ENCODE data around the gene QRSL1.
"Not testable (repeated sequence)": the region's sequence is repeated elsewhere in the genome, so short reads cannot be mapped to it uniquely, and the experiment has no call there.

The QRSL1 gene, protein sequence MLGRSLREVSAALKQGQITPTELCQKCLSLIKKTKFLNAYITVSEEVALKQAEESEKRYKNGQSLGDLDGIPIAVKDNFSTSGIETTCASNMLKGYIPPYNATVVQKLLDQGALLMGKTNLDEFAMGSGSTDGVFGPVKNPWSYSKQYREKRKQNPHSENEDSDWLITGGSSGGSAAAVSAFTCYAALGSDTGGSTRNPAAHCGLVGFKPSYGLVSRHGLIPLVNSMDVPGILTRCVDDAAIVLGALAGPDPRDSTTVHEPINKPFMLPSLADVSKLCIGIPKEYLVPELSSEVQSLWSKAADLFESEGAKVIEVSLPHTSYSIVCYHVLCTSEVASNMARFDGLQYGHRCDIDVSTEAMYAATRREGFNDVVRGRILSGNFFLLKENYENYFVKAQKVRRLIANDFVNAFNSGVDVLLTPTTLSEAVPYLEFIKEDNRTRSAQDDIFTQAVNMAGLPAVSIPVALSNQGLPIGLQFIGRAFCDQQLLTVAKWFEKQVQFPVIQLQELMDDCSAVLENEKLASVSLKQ

DNA sequence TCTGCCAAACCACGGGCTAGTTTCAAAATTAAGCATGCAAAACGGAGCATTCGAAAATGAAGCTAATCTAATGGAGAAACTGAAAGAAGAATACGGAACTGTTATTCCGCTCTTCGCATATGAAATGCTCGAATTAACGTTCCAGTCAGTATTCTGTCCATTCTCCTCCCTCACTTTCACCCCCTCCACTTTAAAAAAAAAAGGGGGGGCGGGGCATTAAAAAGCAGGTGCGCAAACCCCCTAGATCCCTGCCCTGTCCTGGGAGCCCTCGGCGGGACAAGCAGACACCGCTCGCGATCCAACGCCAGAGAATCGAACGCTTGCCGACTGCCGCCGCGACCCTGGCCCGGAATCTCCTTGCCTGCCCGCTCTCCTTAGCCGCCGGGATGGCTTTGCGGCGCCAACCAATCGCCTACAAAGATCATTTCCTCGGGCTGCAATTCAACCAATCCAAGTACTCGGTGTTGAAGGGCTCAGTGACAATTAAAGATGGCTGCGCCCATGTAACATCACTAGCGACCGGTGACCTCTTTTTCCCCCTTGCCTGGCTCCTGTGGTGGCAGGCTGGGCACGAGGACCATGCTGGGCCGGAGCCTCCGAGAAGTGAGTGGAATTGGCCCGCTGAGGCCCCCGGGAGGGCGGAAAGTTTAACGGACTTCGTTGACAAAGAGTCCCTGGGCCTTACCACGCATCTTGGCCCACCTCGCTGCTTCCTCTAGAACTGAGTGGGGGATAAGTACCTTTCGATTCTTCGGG, at the start of gene QRSL1, which contains the start of gene RTN4IP1:
Gene QRSL1, plus strand, starts transcription at position 476 of the 756 bp plus-strand sequence. Its CDS starts 104 bp downstream, at position 580.
Gene RTN4IP1, minus strand, starts transcription at position 396 of the 756 bp plus-strand sequence. CDS start 477 bp downstream, outside the sequence.
- DNase-seq (ENCODE audit: low read depth): peak; percentile 76

DNA sequence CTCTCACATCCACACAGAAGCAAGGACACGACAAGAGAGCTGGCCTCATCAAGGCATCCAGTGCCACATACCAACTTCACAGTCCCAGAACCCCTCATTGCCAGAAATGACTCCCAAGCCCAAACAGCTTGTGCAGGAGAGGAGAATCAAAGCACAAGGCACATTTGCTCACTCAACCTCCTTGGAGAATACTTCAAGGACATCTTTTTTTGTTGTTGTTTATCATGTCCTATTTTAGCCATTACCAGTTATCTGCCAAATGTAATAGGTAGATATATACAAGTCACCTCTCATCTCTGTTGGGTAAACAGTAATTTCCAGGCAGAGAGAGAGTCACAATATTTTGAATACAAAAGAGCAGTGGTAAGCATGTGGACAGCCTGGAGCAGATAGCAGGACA, 47.9 kb upstream of the QRSL1 start:
- no peak for DNase-seq (ENCODE audit: low read depth)

DNA sequence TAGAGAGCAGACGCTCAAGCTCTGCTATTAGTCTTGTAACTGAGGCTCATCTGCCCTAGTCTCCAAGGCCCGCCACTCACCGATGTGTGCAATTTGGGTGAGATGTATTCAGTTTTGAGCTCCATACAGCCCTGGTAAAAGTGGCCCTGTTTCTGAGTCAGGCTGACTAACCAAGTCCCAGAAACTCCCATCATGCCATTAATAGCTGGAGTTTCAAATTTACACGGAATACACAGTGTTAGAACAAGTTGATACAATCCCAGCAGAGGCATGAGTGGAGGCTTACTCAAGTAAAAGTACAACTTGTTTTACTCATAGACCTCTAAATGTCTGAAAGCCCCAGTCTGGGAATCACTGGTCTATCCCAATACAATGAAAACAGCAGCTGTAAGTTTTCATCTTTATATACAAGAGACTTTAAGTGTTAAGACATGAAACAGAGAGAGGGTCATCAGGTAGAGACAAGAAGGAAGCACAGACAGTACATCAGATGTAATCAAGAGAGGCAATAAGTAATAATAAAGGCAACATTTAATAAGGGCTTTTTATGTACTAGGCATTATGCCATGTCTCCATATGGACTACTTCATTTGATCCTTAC, 42.5 kb upstream of the QRSL1 start:
- DNase-seq (ENCODE audit: low read depth): no peak

DNA sequence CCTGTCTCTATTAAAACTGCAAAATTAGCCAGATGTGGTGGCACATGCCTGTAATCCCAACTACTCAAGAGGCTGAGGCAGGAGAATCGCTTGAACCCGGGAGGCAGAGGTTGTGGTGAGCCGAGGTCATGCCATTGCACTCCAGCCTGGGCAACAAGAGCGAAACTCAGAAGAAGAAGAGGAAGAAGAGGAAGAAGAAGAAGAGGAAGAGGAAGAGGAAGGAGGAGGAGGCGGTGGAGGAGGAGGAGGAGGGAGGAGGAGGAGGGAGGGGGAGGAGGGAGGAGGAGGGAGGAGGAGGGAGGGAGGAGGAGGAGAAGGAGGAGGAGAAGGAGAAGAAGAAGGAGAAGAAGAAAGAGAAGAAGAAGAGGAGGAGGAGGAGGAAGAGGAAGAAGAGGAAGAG, 40.4 kb upstream of the QRSL1 start:
- DNase-seq (ENCODE audit: low read depth): not testable (repeated sequence)

DNA sequence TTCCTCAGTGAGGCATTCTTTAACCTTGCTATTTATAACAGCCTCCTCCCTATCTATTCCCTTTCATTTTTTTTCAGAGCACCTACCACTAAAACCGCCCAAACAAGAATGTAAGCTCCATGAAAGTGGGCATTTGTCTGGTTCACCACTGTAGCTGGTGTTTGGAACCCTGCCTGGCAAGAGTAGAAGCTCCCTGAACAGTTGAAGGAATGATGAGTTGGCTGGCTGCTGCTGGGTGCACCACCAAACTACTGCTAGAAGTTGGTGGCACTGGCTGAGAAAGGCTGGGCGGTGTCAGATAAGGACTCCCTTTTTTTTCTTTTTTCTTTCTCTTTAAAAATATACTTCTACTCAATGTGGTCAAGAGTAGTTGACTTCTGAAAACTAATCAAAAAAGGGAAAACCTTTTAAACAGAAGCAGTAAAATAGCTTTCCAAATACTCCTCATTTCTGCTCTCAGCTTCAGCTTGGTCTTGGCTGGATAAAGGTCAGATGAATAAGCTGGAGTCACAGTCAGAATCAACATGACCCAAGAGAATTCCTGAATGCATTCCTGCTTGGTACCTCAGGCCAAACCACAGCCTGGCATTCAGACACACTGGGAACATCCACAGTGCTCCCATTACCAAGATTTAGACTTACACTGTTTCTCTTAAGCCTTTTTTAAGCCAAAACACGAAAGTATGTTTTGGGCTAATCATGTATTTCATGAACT, 38.1 kb upstream of the QRSL1 start:
- no peak for DNase-seq (ENCODE audit: low read depth)

DNA sequence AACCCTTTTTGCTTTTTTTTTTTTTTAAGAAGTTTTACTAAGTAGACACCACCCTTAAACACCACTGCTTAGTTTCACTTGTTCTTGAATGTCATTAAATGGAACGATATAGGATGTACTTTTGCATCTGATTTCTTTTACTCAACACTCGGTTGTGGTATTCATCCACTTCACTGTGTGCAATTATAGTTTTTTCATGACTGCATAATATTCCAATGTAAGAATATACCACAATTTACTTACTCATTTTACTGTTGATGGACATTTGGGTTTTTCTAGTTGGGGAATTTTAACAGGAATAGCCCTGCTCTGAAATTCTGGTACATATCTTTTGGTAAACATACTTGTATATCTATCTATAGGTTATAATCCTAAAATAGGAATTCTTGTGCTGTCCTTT, 29.9 kb upstream of the QRSL1 start:
- DNase-seq (ENCODE audit: low read depth): no peak

DNA sequence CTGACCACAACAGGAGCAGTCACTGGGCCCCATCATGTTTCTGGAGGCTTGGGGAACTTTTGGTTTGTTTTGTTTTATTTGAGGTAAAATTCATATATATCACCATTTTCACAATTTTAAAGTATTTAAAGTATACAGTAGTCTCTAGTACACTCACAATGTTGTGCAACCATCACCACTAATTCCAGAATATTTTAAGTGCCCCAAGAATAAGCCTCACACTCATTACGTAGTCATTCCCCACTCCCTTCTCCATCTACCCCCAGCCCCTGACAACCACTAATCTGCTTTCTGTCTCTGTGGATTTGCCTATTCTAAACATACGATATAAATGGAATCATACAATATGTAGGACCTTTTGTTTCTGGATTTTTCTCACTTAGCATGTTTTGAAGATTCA, 29.0 kb upstream of the QRSL1 start:
- no peak for DNase-seq (ENCODE audit: low read depth)

DNA sequence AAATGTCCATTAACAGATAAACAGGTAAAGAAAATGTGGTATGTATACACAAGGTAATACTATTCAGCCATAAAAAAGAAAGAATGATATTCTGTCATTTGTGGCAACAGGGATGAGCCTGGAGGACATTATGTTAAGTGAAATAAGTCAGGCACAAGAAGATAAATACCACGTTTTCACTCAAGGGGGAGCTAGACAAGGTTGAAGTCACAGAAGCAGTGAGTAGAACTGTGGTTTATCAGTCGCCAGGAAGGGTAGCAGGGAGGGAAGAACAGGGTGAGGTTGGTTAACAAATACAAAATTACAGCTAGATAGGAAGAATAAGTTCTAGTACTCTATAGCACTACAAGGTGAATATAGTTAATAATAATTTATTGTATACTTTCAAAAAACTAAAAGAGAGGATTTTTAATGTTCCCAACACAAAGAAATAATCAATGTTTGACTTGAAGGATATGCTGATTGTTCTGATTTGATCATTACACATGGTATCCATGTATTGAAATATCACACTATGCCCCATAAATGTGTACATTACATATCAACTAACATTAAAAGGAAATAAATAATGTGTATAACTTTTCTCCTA, 21.2 kb upstream of the QRSL1 start:
- no peak for DNase-seq (ENCODE audit: low read depth)

DNA sequence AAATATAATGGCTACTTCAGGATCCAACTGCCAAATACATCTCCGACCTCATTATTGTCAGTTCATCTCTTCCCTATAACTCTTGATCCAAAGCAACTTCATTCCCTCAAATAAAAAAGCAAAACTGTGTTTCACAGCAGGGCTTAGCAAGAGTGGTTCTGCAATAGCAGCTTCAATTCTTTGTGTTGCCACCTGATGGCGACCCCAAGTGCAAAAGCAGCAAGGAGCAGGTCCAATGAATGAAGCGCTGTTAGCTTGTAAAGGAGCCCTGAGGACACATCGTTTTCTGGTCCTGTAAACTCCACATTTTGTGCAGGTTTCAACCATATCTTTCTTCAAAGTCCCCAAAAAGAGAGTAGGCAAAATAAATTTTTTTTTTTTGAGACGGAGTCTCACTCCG, 19.7 kb upstream of the QRSL1 start:
- no peak for DNase-seq (ENCODE audit: low read depth)

DNA sequence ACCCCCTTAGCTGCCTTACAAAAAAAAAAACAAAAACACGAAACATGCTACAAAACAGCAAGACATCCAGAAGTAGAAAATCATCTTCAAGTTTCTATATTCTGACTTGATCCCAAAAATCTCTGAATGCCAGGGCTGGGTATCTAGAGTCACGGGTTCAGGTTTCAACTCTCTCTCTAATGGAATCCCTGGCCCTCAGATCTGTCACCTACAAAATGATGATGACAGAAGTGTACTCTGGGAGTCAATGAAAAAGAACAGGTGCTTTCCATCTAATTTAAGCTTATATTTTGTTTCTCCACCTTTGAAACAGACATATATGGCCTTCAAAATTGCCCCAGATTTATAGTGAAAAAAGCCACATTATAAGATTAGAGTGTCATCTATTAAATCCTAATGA, 18.3 kb upstream of the QRSL1 start:
- DNase-seq (ENCODE audit: low read depth): no peak

DNA sequence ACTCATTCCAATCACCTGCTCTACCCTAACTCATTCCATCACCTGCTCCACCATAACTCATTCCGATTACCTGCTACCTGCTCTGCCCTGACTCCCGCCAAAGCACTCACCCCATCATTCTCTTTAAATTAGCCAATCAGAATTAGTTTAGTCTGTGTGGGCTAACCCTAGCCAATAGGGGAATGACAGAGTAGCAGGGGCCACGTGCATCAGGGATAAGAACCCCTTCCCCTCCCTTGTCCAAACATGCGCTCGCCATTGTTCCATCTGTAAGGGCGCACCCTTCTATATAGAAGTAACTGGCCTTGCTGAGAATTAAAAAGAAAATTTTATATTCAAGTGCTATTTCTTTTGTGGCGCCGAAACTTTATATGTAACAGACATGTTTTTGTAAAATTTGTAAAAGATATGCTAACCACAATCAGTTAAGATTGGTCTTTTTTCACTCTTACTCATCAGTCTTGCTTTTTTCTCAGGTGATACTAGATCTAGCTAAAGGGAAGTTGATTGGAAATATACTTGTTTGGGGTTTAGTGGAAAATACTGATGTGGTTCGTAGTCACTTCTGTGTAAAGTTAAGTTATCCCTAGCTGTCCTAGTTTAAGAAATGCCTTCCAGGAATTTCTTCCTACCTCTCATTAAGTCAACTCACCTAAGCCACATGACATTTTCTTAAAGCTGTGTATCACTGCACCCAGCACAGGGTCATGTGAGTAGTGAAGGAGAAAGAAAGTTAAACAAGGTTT, 16.5 kb upstream of the QRSL1 start:
- DNase-seq (ENCODE audit: low read depth): no peak

DNA sequence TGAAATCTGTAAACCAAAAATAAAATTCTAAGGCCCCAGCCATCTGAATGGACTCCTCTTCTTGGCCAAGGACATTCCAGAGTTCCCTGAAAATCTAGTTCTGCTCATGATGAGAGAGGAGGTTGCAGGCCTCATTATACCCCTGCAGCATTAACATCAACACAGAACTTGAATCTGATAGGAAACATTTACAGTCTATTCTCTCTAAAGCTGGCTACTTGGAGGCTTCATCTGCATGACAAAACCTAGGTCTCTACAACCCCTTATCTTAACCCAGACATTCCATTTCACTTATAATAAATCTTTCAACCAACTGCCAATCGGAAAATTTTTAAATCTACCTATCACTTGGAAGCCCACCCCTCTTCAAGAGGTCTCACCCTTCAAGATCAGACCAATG, 15.8 kb upstream of the QRSL1 start:
- DNase-seq (ENCODE audit: low read depth): no peak

DNA sequence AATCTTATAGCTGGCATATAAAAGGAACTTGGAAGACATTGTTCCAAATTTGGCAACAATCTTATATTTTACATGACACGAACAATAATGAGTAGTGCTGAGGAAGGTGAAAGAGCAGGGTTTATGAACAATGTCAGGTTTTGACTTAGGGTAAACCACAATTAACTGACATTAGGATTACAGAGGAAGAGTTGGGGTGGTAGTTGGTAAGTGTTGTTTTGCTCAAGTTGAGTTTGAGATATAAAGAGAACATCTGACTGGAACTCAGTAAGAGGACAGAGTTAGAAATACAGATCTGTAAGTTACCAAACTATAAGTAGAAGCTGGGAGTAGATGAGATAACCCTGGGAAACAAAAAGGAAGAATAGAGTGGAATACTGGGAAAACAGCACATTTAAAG, 15.2 kb upstream of the QRSL1 start:
- DNase-seq (ENCODE audit: low read depth): no peak

DNA sequence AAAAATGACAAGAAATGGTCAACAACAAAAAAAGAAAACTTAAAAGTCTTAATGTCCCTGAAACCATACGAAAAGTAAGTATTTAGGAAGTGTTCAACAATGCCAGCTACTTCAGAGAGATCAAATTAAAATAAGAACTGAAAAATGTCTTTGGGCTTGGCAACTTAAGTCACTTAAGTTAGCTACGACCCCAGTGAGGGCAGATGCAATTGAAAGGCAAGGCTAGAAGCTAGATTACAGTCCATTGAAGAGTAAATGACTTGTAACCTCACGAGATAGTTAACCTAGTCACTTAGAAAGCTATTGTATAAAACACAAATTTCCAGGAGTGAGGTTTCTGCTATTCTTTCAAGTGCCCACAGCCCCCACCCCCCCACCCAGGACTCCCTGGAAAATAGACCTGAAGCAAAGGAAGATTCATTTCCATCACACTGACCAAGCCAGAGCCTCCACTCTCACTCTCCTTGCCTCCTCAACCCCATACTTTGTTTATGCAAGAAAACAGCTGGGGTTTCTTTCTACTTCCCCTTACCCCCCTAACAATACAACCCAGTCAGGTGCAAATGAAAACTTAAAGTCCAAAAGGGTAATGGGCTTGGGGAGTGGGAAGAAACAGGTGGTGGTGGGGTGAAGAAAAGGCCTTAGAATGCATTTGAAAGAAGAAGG, 14.7 kb upstream of the QRSL1 start:
- DNase-seq (ENCODE audit: low read depth): no peak

DNA sequence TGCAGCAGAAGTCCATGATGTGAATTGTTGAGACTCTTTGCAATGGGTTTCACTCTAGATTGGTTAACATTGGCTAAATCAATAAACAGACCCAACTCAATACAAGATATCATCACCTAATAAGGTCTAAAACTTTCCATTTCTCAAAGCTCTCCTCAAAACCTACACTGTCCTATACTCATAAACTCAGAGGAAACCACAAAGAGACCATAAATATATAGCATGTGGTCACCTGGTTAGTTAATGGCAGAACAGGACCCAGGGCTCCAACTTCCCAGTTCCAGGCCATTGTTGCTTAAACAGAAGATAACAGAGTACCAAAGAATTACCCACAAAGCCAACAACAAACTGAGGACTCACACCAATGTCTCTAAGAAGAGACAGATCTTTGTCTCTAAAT, 12.1 kb upstream of the QRSL1 start:
- DNase-seq (ENCODE audit: low read depth): no peak

DNA sequence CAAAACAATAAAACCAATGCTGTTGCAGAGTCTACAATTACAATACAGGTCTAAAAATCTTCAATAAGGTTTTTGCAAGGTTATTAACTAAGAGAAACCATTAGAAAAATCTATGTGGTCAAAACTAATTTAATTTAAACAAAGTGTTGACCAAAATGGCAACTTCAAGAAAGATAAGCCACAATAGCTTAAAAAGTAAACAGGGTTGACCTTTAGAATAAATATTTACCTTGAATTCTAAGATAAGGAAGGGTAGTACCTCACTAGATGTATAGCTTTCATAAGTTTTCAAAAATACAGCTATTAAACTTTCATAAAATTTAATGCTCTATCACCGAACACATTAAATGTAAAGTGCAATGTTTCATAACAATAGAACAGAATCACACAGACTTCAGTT, 11.5 kb upstream of the QRSL1 start:
- DNase-seq (ENCODE audit: low read depth): no peak

DNA sequence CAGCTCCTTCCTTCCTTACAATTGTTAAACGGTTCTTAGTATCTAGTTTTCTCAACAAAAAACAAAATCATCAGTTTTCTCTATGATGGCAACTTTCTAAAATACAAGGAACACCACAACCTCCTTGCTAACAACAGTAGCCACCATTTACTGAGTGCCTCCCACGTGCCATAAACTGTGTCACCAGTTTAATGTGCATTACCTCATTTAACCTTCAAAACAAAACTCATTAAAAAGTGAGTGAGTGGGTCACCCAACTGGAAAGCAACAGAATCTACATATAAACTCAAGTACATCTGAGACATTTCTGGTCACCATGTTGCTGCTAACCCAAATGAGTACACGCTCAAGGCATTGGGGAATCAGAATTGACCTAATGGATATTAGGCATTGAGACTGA, 11.1 kb upstream of the QRSL1 start:
- DNase-seq (ENCODE audit: low read depth): no peak

DNA sequence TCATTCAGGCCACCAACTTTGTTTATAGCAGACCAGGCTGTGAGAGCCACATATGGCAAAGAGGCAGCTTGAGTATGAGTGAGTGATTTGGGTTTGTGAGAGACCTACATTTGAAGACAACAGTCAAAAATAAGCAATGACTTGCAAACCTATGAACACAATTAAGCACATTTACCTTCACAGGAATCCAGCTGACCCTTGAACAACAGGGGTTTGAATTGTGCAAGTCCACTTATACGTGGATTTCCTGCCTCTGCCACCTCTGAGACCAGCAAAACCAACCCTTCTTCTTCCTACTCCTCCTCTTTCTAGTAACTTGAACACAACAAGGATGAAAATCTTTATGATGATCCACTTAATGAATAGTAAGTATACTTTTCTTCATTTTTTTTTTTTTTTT, 10.2 kb upstream of the QRSL1 start:
- no peak for DNase-seq (ENCODE audit: low read depth)

DNA sequence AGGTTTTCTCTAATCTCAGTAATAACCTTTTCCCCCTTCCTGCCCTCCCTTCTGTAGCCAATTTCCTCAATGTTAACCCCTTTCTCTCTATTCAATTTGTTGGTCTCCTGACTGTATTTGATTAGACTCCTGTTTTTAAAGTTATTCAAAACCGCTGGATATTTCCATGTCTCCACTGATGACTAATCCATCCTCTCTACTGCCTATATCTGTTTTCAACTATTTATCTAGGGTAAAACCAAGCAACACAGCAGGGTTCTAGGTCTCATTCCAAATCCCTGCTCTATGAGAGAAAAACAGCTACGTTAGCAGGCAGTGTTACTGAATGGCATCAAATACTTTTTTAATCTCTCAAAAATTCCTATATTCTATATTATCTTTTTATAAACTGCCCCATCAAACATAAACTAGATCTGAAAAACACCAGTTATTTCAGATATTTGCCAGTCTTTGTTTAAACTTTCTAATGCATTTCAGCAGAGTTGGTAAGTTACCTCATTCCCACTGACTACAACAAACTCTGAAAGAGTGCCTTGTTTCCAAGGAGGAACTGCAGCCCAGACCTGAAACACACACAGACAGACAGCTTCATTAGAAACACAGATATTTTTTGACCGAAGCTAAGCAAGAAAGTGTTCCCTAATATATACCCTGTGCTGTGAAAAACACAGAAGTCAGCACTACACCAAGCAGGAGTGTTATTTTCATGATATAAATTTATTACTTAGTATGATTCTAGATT, 8.3 kb upstream of the QRSL1 start:
- no peak for DNase-seq (ENCODE audit: low read depth)

DNA sequence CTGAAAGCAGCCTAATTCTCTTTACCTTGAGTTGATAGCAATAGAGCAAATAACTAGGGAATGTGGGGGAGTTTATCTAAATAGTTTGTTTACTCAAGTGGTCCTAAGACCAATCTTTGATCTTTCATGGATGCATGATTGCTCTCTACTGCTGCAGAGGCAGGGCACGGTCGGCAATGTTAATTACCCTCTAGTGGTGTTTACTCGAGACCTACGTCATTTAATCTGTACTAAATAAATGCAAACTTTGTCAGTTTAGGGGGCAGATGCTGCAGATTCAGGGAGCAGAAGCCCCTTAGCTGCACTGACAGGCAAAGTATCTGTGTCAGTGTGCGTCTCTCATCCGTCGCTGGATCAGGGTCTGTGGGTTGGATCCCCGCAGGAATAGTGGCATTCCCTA, 7.0 kb upstream of the QRSL1 start:
- no peak for DNase-seq (ENCODE audit: low read depth)
